HFFc6 (cell line): ENCODE measurements around the gene GNG7. TPM values are rescaled to one million over a fixed set of nuclear protein-coding genes. Genes with fewer than 3 reads are reported as not detected.
A peak's percentile ranks its signal among the peaks of the same experiment; 100 is the strongest.
"Not testable (repeated sequence)": the region's sequence is repeated elsewhere in the genome, so short reads cannot be mapped to it uniquely, and the experiment has no call there.

ENCODE experiments used
- DNase-seq: peaks from one replicate; pipeline ENCODE4 v3.0.0-alpha.2; 2018
- H3K27ac Mint-ChIP-seq: 2 replicates; pipeline ENCODE4 v1.8.0; 2020; ENCODE audit warnings: mild to moderate bottlenecking, mixed read lengths
- H3K27me3 Mint-ChIP-seq: 2 replicates; pipeline ENCODE4 v1.8.0; 2021; ENCODE audit warnings: mild to moderate bottlenecking, moderate library complexity, mixed read lengths; ENCODE audit not compliant: insufficient read depth
- H3K36me3 Mint-ChIP-seq: 2 replicates; pipeline ENCODE4 v1.8.0; 2021; ENCODE audit warnings: low read depth, mixed read lengths
- H3K4me1 Mint-ChIP-seq: 2 replicates; pipeline ENCODE4 v1.8.0; 2020; ENCODE audit warnings: low read depth, mixed read lengths
- H3K4me3 Mint-ChIP-seq: 2 replicates; pipeline ENCODE4 v1.8.0; 2020; ENCODE audit warnings: mild to moderate bottlenecking, moderate library complexity, mixed read lengths
- H3K9me3 Mint-ChIP-seq: 2 replicates; pipeline ENCODE4 v1.8.0; 2020; ENCODE audit warnings: mild to moderate bottlenecking, mixed read lengths
- total RNA-seq, 6 experiments: library from RNA; stranded (reverse); fragmentation: NEBNext Ultra II Directional; extraction: Animal tissue kit (Norgen Biotek cat#: 25700); gene quantifications; 2 replicates in 1 of 6; 3 replicates in 5 of 6; pipeline ENCODE4 v1.2.3, GENCODE V29; 2021
- TF ChIP-seq, protein P1 (sequence below): fragments of 200-600 bp; sonication (generic); IDR thresholded peaks from 2 replicates; pipeline ENCODE4 v1.5.0; 2021; ENCODE audit warnings: antibody characterized with exemption, mild to moderate bottlenecking

Gene GNG7
- total RNA-seq, 6 experiments from 2014 or later = 0.09 to 0.29 (median 0.11) TPM; not detected in 1

DNA sequence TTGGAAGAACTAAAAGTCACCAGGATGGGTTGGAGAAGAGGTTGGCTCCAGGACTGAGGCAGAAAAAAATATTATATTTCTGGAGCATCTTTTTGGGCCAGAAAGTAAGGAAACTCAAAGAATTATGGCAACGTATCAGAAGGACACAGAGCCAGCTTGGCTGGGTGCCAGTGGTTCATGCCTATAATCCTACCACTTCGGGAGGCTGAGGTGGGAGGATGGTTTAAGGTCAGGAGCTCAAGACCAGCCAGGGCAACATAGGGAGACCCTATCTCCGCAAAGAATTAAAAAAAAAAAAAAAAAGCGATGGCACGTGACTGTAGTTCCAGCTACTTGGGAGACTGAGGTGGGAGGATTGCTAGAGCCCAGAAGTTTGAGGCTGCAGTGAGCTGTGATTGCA lies 118.5 kb downstream of the GNG7 start:
- Mint-ChIP-seq H3K4me1 (peaks cover 5% of the 10 kb centered on the region), H3K4me3 (no peak overlapping the region), H3K27me3 (no peaks in the 10 kb centered on the region), H3K36me3 (peaks cover 5% of the 10 kb centered on the region; the same call in 1 of the 2 replicates), H3K9me3 (peaks cover 21% of the 10 kb centered on the region), H3K27ac (no peak overlapping the region)
- no peak for DNase-seq
- TF ChIP-seq, protein P1, sequence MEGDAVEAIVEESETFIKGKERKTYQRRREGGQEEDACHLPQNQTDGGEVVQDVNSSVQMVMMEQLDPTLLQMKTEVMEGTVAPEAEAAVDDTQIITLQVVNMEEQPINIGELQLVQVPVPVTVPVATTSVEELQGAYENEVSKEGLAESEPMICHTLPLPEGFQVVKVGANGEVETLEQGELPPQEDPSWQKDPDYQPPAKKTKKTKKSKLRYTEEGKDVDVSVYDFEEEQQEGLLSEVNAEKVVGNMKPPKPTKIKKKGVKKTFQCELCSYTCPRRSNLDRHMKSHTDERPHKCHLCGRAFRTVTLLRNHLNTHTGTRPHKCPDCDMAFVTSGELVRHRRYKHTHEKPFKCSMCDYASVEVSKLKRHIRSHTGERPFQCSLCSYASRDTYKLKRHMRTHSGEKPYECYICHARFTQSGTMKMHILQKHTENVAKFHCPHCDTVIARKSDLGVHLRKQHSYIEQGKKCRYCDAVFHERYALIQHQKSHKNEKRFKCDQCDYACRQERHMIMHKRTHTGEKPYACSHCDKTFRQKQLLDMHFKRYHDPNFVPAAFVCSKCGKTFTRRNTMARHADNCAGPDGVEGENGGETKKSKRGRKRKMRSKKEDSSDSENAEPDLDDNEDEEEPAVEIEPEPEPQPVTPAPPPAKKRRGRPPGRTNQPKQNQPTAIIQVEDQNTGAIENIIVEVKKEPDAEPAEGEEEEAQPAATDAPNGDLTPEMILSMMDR = no peak

DNA sequence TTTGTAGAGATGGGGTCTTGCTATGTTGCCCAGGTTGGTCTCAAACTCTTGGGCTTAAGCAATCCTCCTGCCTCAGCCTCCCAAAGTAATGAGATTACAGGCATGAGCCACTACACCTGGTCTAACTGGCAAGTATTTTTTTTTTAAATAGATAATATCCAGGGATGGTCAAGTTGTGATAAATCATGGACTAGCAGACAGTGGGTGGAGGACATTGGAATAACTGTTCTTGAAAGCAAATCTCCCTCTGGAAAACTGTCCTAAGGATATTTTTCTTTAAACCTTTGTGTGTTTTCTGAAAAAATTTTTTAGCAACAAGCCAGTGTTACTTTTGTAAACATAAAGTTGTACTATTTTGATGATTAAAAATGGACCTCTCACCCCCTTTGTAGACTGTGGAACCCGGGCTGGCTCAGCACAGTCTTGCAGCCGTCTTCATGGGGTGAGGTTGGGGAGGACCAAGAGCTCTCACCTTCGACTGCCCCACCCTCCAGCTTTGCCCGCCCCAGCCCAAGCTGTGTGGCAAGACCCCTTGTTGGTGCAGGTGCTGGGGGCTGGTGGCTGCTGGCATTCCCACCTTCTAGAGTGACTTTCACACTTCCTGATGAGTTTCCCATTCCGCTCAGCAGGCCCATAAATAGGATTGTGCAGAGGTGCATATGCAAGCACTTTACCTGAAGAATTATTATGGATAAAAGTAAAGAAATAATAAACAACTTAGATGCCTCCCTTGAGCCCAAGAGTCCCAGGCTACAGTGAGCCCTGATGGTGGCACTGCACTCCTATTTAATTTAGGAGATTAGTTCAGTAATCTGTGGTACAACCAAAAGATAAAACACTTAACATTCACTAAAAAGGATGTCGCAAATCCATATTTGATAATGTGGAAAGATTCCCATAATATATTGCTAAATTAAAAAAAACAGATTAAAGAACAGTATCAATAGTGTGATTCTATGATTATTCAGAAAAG lies 119.2 kb downstream of the GNG7 start:
- TF ChIP-seq, protein P1 = no peak

DNA sequence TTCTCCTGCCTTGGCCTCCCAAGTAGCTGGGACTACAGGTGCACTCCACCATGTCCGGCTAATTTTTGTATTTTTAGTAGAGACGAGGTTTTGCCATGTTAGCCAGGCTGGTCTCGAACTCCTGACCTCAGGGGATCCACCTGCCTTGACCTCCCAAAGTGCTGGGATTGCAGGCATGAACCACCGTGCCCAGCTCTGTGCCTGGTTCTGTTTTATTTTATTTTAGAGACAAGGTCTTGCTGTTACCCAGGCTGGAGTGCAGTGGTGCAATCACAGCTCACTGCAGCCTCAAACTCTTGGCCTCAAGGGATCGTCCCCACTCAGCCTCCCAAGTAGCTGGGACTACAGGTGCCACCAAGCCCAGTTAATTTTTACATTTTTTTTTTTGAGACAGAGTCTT lies 122.1 kb downstream of the GNG7 start:
- H3K27ac Mint-ChIP-seq = not testable (repeated sequence)
- peaks cover 21% of the 10 kb centered on the region for H3K9me3 Mint-ChIP-seq

More for the DNA sequence above, 119.2 kb downstream of the GNG7 start:
- Mint-ChIP-seq H3K9me3 (peaks cover 21% of the 10 kb centered on the region), H3K27ac (no peak overlapping the region), H3K4me3 (no peak overlapping the region), H3K27me3 (no peaks in the 10 kb centered on the region), H3K36me3 (peaks cover 5% of the 10 kb centered on the region; the same call in 1 of the 2 replicates), H3K4me1 (peaks cover 10% of the 10 kb centered on the region)
- DNase-seq = no peak

DNA sequence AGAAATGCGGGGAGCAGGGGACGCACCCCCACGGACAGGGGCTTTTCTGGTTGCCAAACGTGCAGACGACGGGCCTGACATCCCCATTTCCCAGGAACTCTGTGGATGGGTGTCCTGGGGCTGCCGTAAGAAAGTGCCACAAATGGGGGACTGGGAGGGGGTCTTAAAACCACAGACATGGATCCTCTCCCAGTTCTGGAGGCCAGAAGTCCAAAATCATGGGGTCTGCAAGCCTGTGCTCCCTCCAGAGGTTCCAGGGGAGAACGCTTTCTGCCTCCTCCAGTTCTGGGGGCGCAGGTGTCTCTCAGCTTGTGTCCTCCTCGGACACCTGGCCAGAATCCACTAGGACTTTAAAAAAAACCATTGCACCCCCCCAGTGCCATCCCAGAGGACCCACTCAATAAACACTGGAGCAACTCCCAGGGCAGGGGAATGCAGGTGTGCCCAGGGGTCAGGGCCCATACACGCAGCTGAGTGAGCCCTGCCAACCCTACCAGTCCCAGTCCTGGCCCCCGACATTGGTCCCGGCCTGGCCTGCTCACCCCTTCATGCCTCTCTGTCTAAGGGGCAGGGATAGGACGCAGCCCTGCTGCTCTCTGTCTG lies 122.7 kb downstream of the GNG7 start:
- Mint-ChIP-seq H3K9me3 (peaks cover 21% of the 10 kb centered on the region), H3K4me3 (peak overlapping the region; percentile 81), H3K36me3 (peaks cover 5% of the 10 kb centered on the region; the same call in 1 of the 2 replicates), H3K27me3 (no peaks in the 10 kb centered on the region), H3K4me1 (peaks cover 11% of the 10 kb centered on the region), H3K27ac (peak overlapping the region; percentile 67)
- TF ChIP-seq, protein P1 = peak; percentile 60
- no peak for DNase-seq

More for the DNA sequence above, 122.1 kb downstream of the GNG7 start:
- not testable (repeated sequence) for H3K4me3 Mint-ChIP-seq, H3K27me3 Mint-ChIP-seq, DNase-seq, H3K36me3 Mint-ChIP-seq
- peaks cover 11% of the 10 kb centered on the region for H3K4me1 Mint-ChIP-seq

DNA sequence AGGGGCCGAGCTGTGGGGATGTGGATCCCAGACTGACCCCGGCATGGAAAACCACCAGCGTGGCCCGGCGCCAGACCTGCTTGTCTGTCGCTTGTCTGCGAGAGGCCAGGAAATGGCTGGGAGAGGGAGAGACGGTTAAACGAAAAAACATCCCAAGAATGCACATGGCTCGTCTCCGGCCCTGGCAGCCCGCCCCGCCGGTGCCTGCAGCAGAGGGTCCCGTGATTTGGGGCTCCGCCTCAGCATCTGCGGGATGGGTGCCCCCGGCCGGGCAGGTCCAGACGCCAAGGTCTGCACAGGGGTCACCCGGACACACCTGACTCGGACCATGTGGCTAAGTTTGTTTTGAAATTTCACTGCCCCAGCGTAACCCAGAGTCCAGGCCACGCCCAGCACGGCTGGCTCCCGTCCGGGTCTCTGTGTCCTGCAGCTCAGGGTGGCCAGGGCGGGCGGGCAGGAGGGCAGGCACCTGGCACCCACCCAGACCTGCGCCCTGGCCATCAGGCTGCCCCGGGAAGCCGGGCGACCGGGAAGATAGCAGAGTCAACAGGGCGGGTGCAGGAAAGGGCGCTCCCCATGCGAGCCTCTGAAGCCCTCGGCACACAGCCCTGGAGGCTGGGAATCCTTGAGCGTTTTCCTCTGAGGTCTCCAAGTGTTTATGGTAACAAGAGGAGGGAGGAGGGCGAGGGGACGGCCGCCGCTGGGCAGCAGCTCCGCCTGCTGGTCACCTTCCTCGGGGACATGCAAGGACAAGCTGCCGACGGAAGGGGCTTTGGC lies 123.4 kb downstream of the GNG7 start:
- H3K27ac Mint-ChIP-seq = peak overlapping the region; percentile 67
- H3K4me1 Mint-ChIP-seq = peaks cover 11% of the 10 kb centered on the region
- DNase-seq = peak; percentile 89
- H3K9me3 Mint-ChIP-seq = peaks cover 21% of the 10 kb centered on the region
- H3K36me3 Mint-ChIP-seq = peaks cover 5% of the 10 kb centered on the region; the same call in 1 of the 2 replicates
- peak overlapping the region; percentile 81 for H3K4me3 Mint-ChIP-seq
- H3K27me3 Mint-ChIP-seq = no peaks in the 10 kb centered on the region
- TF ChIP-seq, protein P1 = peak; percentile 94
